Stimulated activated CD8-positive, alpha-beta memory T cell treated with anti-CD3 and anti-CD28 coated beads, Interleukin-7, amount 100 ng/mL, for 48 hours (primary cell): Measurements from ENCODE around the gene WFIKKN2.
"Not testable (repeated sequence)": the region's sequence is repeated elsewhere in the genome, so short reads cannot be mapped to it uniquely, and the experiment has no call there.

Experiments
- DNase-seq, 2 donors: peaks; one replicate each; pipeline ENCODE4 v3.0.0-alpha.2; 2020; ENCODE audit warnings: low read depth in 1 of 2; ENCODE audit errors: extremely low read depth in 1 of 2

Gene WFIKKN2

GRCh38 chr17:50853781-50854180, 18.4 kb downstream of the WFIKKN2 start:
- DNase-seq: no peak

- DNase-seq: no peak
Measured at GRCh38 chr17:50855708-50856330, 20.4 kb downstream of the WFIKKN2 start.

- no peak for DNase-seq
Measured at GRCh38 chr17:50856431-50856830, 21.0 kb downstream of the WFIKKN2 start.

GRCh38 chr17:50858486-50859225, 23.3 kb downstream of the WFIKKN2 start:
- no peak for DNase-seq

GRCh38 chr17:50859727-50860126, 24.3 kb downstream of the WFIKKN2 start:
- DNase-seq: not testable (repeated sequence)

- no peak for DNase-seq
Measured at GRCh38 chr17:50861334-50861676, 25.9 kb downstream of the WFIKKN2 start.

- DNase-seq: no peak
Measured at GRCh38 chr17:50861822-50862528, 26.6 kb downstream of the WFIKKN2 start.

- DNase-seq: peak in 1 of 2 donors; percentile 29
Measured at GRCh38 chr17:50863221-50863843, 27.9 kb downstream of the WFIKKN2 start.

- no peak for DNase-seq
Measured at GRCh38 chr17:50863931-50864330, 28.5 kb downstream of the WFIKKN2 start.

- DNase-seq: no peak
Measured at GRCh38 chr17:50864747-50865059, 29.3 kb downstream of the WFIKKN2 start.

- DNase-seq: peak in 1 of 2 donors; percentile 13
Measured at GRCh38 chr17:50865060-50865867, 29.9 kb downstream of the WFIKKN2 start.

GRCh38 chr17:50865868-50866260, 30.5 kb downstream of the WFIKKN2 start:
- DNase-seq: no peak

- DNase-seq: peak; percentile 95 to 97
Measured at GRCh38 chr17:50866261-50866949, 31.0 kb downstream of the WFIKKN2 start, which contains the start of gene TOB1. Gene TOB1, minus strand, starts transcription at chr17:50866354. Its CDS starts 2,337 bp downstream, at chr17:50864017.

GRCh38 chr17:50866950-50867362, 31.6 kb downstream of the WFIKKN2 start:
- DNase-seq: peak; percentile 24 to 45

GRCh38 chr17:50867363-50868139, 32.2 kb downstream of the WFIKKN2 start:
- peak; percentile 52 to 76 for DNase-seq

- DNase-seq: no peak
Measured at GRCh38 chr17:50868140-50868438, 32.7 kb downstream of the WFIKKN2 start.

- no peak for DNase-seq
Measured at GRCh38 chr17:50868602-50869001, 33.2 kb downstream of the WFIKKN2 start.

- peak in 1 of 2 donors; percentile 22 for DNase-seq
Measured at GRCh38 chr17:50871364-50871763, 36.0 kb downstream of the WFIKKN2 start.

GRCh38 chr17:50871898-50872297, 36.5 kb downstream of the WFIKKN2 start:
- no peak for DNase-seq
